Ascending aorta (tissue), 2 donors: ENCODE data around the gene SRP72. TPM values are rescaled to one million over a fixed set of nuclear protein-coding genes. Genes with fewer than 3 reads are reported as not detected.

Experiments used
- DNase-seq, 2 donors: peaks; one replicate each; pipeline ENCODE4 v3.0.0-alpha.2; 2019; ENCODE audit warnings: low spot score in 2 of 2
- H3K27ac ChIP-seq, 2 donors: fragments of 200-600 bp; sonication (generic); one replicate each; pipeline ENCODE4 v1.5.1; 2016 to 2017; ENCODE audit warnings: mild to moderate bottlenecking in 1 of 2
- H3K27me3 ChIP-seq: fragments of 200-600 bp; sonication (generic); one replicate; pipeline ENCODE4 v1.5.1; 2017
- H3K36me3 ChIP-seq, 2 donors: fragments of 200-600 bp; sonication (generic); one replicate each; pipeline ENCODE4 v1.5.1; 2016
- H3K4me1 ChIP-seq, 2 donors: fragments of 200-600 bp; sonication (generic); one replicate each; pipeline ENCODE4 v1.5.1; 2016 to 2017; ENCODE audit warnings: mild to moderate bottlenecking in 1 of 2
- H3K4me3 ChIP-seq, 2 donors: fragments of 200-600 bp; sonication (generic); one replicate each; pipeline ENCODE4 v1.5.1; 2016 to 2017; ENCODE audit warnings: mild to moderate bottlenecking in 1 of 2
- H3K9me3 ChIP-seq, 2 donors: fragments of 200-600 bp; sonication (generic); one replicate each; pipeline ENCODE4 v1.5.1; 2016
- intact Hi-C: fragments of 100-400 bp; cut with DNase I; formaldehyde crosslinking; loops from one replicate; pipeline ENCODE4 v1.15.1; 2023
- total RNA-seq: library from RNA; depleted of rRNA; stranded (reverse); fragments of >200 nt; gene quantifications from one replicate; pipeline ENCODE4 v1.1.0, GENCODE V29; 2016
- TF ChIP-seq, protein P1 (sequence below), 3 experiments: fragments of 200-600 bp in 2 of 3; fragments of 450-650 bp in 1 of 3; sonication (generic) in 2 of 3; IDR thresholded peaks; one replicate each; pipeline ENCODE4 v1.5.1; 2016 to 2019; ENCODE audit warnings: antibody characterized with exemption in 3 of 3, mild to moderate bottlenecking in 1 of 3, moderate library complexity in 1 of 3

The SRP72 gene
- total RNA-seq, 1 donor from 2014 or later: 89.4 TPM

DNA sequence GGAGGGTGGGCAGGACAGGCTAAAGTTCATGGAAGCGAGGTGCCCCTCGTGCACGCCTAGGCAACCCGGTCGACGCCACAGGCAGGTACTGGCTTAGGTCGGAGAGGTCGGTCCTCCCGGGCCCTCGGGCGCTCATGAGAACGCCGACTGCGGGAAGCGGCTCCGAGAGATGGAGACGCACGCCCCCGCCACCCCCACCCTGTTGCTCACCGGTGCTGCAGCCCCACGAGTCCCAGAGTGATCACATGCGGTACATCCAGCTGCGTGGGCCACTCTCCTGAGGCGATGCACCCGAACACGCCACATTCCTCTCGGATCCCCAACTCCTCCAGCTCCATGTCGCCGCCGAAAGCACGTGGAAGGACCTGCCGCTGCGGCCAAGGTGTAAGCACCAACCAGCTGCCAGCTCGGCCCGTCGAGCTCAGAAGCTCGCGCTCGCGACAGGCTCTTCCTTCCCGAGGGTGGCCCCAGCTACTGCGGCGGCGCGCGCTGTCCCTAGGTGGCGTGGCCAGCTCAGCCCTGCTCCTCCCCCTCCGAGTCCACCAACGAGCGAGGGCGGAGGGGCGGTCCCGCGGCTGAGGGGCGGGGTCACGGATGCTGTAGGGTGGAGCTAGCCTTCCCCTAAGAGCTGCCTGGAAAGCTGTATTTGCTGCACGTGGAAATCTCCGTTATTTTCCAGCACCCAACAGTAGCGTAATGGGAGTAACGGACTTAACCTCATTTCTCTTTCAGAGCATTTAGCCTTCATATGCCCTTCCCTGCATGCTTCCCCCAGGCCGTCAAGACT lies 32.1 kb upstream of the SRP72 start, which contains the start of gene PPAT:
PPAT (minus strand) TSS at position 476 of the 787 bp plus-strand sequence; CDS start at position 338, 138 bp downstream.
- intact Hi-C loops: loop anchor here (1.0 to 5.0 kb wide), 5 partner anchors 32 to 1038 kb away; partner anchors contain the start of genes REST, SRP72 and TMEM165
- Histone ChIP-seq H3K4me3 (peak within 1 kb of the TSS; percentile 70 to 86), H3K9me3 (no peaks in the 10 kb centered on the region), H3K27ac (peak within 1 kb of the TSS; percentile 84 to 88), H3K27me3 (no peaks in the 10 kb centered on the region), H3K36me3 (no peaks in the 10 kb centered on the region), H3K4me1 (peaks cover 0 to 7% of the 10 kb centered on the region in 2 donors)
- peak; percentile 92 to 98 for DNase-seq
- TF ChIP-seq, protein P1, sequence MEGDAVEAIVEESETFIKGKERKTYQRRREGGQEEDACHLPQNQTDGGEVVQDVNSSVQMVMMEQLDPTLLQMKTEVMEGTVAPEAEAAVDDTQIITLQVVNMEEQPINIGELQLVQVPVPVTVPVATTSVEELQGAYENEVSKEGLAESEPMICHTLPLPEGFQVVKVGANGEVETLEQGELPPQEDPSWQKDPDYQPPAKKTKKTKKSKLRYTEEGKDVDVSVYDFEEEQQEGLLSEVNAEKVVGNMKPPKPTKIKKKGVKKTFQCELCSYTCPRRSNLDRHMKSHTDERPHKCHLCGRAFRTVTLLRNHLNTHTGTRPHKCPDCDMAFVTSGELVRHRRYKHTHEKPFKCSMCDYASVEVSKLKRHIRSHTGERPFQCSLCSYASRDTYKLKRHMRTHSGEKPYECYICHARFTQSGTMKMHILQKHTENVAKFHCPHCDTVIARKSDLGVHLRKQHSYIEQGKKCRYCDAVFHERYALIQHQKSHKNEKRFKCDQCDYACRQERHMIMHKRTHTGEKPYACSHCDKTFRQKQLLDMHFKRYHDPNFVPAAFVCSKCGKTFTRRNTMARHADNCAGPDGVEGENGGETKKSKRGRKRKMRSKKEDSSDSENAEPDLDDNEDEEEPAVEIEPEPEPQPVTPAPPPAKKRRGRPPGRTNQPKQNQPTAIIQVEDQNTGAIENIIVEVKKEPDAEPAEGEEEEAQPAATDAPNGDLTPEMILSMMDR (IDR thresholded peaks at IDR 0.05): peak in 1 of 3 experiments; percentile 35

DNA sequence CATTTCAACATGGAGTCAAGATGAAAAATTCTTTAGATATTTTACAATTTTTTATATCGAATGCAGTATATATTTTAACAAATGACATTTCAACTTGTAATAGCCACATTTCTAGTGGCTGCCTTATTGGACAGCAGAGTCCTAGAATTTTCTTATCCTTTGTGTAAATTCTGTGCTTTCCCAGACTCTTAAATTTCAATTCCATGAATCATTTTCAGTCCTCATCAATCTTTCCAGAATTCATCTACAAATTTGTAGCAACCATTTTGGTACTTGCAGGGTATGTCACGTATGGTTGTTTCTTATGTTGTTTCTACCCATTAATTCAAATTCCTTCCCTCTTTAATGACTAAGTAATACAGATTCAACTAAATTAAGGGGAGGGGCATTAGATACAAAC lies 28.7 kb upstream of the SRP72 start:
- Histone ChIP-seq H3K36me3 (peaks cover 0 to 13% of the 10 kb centered on the region in 2 donors), H3K4me3 (no peak overlapping the region), H3K9me3 (no peaks in the 10 kb centered on the region), H3K27ac (no peak overlapping the region), H3K4me1 (peaks cover 0 to 7% of the 10 kb centered on the region in 2 donors), H3K27me3 (no peaks in the 10 kb centered on the region)
- intact Hi-C loops: loop anchor here (5.0 kb wide), 3 partner anchors 364 to 1041 kb away; partner anchors contain the start of genes REST and TMEM165
- no peak for DNase-seq
- TF ChIP-seq, protein P1 (IDR thresholded peaks at IDR 0.05): no peak

- Histone ChIP-seq H3K9me3 (no peaks in the 10 kb centered on the region), H3K27me3 (no peaks in the 10 kb centered on the region), H3K4me1 (peaks cover 0 to 2% of the 10 kb centered on the region in 2 donors), H3K27ac (no peak overlapping the region), H3K4me3 (no peak overlapping the region), H3K36me3 (peaks cover 0 to 14% of the 10 kb centered on the region in 2 donors)
- intact Hi-C loops: no loop called here
- DNase-seq: no peak
- TF ChIP-seq, protein P1 (IDR thresholded peaks at IDR 0.05): no peak
Observed at GRCh38 chr4:56440983-56441382, 26.4 kb upstream of the SRP72 start.

DNA sequence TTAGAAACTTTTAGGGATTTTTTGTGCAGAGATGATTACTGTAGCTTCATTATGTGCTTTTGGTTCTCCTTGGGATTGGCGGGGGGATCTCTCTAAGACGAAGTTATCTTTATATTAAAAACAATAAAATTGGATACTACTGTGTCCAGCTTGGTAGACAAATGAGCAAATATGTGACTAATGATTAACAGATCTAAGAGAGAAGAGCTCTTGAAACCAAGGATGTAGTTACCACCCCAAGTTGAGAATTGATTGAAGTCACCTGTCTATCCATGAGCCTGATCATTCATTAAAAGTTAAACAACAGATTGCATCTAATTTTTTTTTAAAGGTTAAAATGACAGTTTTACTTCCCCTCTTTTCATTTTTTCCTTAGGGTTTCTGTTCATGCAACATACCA lies 22.7 kb upstream of the SRP72 start:
- Histone ChIP-seq H3K4me1 (no peaks in the 10 kb centered on the region), H3K27ac (no peak overlapping the region), H3K36me3 (peaks cover 0 to 27% of the 10 kb centered on the region in 2 donors), H3K9me3 (no peaks in the 10 kb centered on the region), H3K4me3 (no peak overlapping the region), H3K27me3 (no peaks in the 10 kb centered on the region)
- TF ChIP-seq, protein P1 (IDR thresholded peaks at IDR 0.05): no peak
- intact Hi-C loops: no loop called here
- DNase-seq: no peak

DNA sequence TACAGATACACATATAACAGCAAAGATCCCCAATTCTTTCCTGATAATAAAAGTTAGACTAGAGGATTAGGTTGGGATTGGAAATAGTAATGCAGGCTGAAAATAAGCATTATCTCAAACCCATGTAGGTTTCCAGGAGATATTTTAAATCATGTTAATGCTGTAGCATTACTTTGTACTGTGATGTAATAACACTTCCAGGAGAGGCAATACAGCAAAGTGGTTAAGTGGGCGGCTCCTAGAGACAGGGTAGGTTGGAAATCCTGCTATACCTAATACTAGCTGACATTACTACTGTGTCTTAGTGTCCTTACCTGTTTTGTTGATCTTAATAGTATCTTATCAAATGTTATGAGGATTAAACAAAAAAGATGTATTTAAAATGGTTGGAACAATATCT lies 21.7 kb upstream of the SRP72 start:
- no peak overlapping the region for H3K4me3 ChIP-seq
- TF ChIP-seq, protein P1 (IDR thresholded peaks at IDR 0.05): no peak
- DNase-seq: no peak
- no peaks in the 10 kb centered on the region for H3K4me1 ChIP-seq
- peaks cover 0 to 35% of the 10 kb centered on the region in 2 donors for H3K36me3 ChIP-seq
- no peaks in the 10 kb centered on the region for H3K9me3 ChIP-seq
- H3K27me3 ChIP-seq: no peaks in the 10 kb centered on the region
- intact Hi-C loops: no loop called here
- no peak overlapping the region for H3K27ac ChIP-seq
